ENCODE data around the gene OR1L8. TPM values are rescaled to one million over a fixed set of nuclear protein-coding genes. Genes with fewer than 3 reads are reported as not detected.
"Not testable (repeated sequence)": the region's sequence is repeated elsewhere in the genome, so short reads cannot be mapped to it uniquely, and the experiment has no call there.

OR1L8 gene
- total RNA-seq, 4 donors from 2014 or later: 0.27 to 0.28 TPM; not detected in 2

GRCh38 chr9:122561446-122561845, 21.7 kb downstream of the OR1L8 start:
- TF ChIP-seq CTCF (IDR thresholded peaks at IDR 0.05) (no peak), POLR2A (IDR thresholded peaks at IDR 0.05) (no peak)
- Histone ChIP-seq H3K27me3 (no peaks in the 10 kb centered on the region), H3K9me3 (no peaks in the 10 kb centered on the region), H3K36me3 (no peaks in the 10 kb centered on the region), H3K4me1 (no peaks in the 10 kb centered on the region), H3K27ac (no peak overlapping the region), H3K4me3 (no peak overlapping the region)
- intact Hi-C loops (cut with DNase I; ENCODE audit: low total_unique reads): no loop called here
- no peak for DNase-seq

GRCh38 chr9:122552812-122553211, 30.4 kb downstream of the OR1L8 start, which contains the start of gene OR1N2:
TSS of gene OR1N2 (plus strand) at chr9:122553112. CDS start at chr9:122553212, 100 bp downstream.
- Histone ChIP-seq H3K27me3 (no peaks in the 10 kb centered on the region), H3K27ac (no peak within 1 kb of the TSS), H3K36me3 (no peaks in the 10 kb centered on the region), H3K9me3 (no peaks in the 10 kb centered on the region), H3K4me1 (no peaks in the 10 kb centered on the region), H3K4me3 (no peak within 1 kb of the TSS)
- no peak for DNase-seq
- intact Hi-C loops (cut with DNase I; ENCODE audit: low total_unique reads): no loop called here
- TF ChIP-seq POLR2A (IDR thresholded peaks at IDR 0.05) (no peak), CTCF (IDR thresholded peaks at IDR 0.05) (no peak)

- no peak for TF ChIP-seq POLR2A (IDR thresholded peaks at IDR 0.05)
- no peak for TF ChIP-seq CTCF (IDR thresholded peaks at IDR 0.05)
- Histone ChIP-seq H3K4me3 (no peak overlapping the region), H3K9me3 (no peaks in the 10 kb centered on the region), H3K4me1 (no peaks in the 10 kb centered on the region), H3K36me3 (no peaks in the 10 kb centered on the region), H3K27ac (no peak overlapping the region), H3K27me3 (no peaks in the 10 kb centered on the region)
- intact Hi-C loops (cut with DNase I; ENCODE audit: low total_unique reads): no loop called here
- DNase-seq: no peak
These were observed 31.8 kb downstream of the OR1L8 start for GRCh38 chr9:122551371-122551770.

GRCh38 chr9:122546196-122546595, 37.0 kb downstream of the OR1L8 start:
- no peak for DNase-seq
- Histone ChIP-seq H3K27me3 (no peaks in the 10 kb centered on the region), H3K36me3 (no peaks in the 10 kb centered on the region), H3K27ac (no peak overlapping the region), H3K9me3 (no peaks in the 10 kb centered on the region), H3K4me3 (no peak overlapping the region), H3K4me1 (no peaks in the 10 kb centered on the region)
- intact Hi-C loops (cut with DNase I; ENCODE audit: low total_unique reads): no loop called here
- TF ChIP-seq CTCF (IDR thresholded peaks at IDR 0.05): no peak
- TF ChIP-seq POLR2A (IDR thresholded peaks at IDR 0.05): no peak

GRCh38 chr9:122538757-122539156, 44.4 kb downstream of the OR1L8 start:
- Histone ChIP-seq H3K4me3 (no peak overlapping the region), H3K27me3 (no peaks in the 10 kb centered on the region), H3K4me1 (no peaks in the 10 kb centered on the region), H3K36me3 (no peaks in the 10 kb centered on the region), H3K9me3 (peaks cover 0 to 6% of the 10 kb centered on the region in 2 donors), H3K27ac (no peak overlapping the region)
- intact Hi-C loops (cut with DNase I; ENCODE audit: low total_unique reads): no loop called here
- DNase-seq: no peak
- TF ChIP-seq POLR2A (IDR thresholded peaks at IDR 0.05) (no peak), CTCF (IDR thresholded peaks at IDR 0.05) (no peak)

- H3K4me1 ChIP-seq; H3K9me3 ChIP-seq; H3K27ac ChIP-seq; DNase-seq; H3K36me3 ChIP-seq; H3K4me3 ChIP-seq; H3K27me3 ChIP-seq; intact Hi-C loops (cut with DNase I; ENCODE audit: low total_unique reads): not testable (repeated sequence)
These were observed 46.1 kb downstream of the OR1L8 start for GRCh38 chr9:122537066-122537465.
